Colon (tissue), 2 donors: Measurements from ENCODE around the gene XKR7.
"Not testable (repeated sequence)": the region's sequence is repeated elsewhere in the genome, so short reads cannot be mapped to it uniquely, and the experiment has no call there.

Experiments
- FAIRE-seq: peaks from 2 replicates; lab custom pipeline; 2012; peaks lifted over from hg19 to GRCh38; lab: Jason Lieb, UNC
- donor health status: control.
- donor health status: control.

The XKR7 gene, protein sequence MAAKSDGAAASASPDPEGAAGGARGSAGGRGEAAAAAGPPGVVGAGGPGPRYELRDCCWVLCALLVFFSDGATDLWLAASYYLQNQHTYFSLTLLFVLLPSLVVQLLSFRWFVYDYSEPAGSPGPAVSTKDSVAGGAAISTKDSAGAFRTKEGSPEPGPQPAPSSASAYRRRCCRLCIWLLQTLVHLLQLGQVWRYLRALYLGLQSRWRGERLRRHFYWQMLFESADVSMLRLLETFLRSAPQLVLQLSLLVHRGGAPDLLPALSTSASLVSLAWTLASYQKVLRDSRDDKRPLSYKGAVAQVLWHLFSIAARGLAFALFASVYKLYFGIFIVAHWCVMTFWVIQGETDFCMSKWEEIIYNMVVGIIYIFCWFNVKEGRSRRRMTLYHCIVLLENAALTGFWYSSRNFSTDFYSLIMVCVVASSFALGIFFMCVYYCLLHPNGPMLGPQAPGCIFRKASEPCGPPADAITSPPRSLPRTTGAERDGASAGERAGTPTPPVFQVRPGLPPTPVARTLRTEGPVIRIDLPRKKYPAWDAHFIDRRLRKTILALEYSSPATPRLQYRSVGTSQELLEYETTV

DNA sequence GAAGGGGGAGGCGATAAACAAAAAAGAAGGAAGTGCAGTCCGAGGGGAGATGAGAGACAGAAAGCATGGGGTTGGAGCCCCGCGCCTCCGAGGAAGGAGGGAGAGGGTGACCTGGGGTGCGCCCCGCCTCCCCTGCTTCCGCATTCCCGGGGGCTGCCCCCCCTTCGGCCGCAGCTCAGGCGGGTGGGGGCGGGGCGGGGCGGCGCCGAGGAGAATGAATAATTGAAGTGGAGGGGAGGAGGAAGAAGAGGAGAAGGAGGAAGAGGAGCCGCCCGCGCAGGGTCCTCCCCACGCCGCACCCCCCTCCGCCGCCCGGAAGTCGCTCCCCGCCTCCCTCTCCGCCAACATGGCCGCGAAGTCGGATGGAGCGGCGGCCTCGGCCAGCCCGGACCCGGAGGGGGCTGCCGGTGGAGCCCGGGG is at the start of gene XKR7:
Gene XKR7, plus strand, starts transcription at position 322 of the 420 bp plus-strand sequence. Its CDS starts 25 bp downstream, at position 347.
- no peak for FAIRE-seq

DNA sequence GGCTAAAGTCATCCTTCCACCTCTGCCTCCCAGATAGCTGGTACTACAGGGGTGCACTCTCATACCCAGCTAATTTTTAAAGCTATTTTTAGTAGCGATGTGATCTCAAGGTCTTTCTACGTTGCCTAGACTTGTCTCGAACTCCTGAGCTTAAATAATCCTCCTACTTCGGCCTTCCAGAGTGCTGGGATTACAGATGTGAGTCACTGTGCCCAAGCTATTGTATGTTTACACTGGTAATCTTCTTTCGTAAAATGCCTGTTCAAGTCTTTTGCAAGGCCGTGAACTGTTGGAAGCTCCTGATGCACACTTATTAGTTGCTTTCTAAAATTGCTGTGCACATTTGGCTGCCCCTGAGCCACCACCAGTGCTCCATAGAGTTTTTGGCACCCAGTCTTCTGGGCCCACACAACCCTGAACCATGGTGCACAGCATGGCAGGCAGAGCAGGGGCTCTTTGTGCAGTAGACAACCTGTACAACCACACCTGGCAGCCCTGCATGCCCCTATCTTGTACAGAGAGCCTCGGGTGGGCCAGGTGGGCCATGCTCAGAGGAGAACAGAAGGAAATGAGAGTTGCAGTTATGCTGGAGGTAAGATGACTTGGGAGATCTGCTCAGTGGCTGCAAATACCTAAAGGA is 49.4 kb upstream of the XKR7 start:
- no peak for FAIRE-seq

DNA sequence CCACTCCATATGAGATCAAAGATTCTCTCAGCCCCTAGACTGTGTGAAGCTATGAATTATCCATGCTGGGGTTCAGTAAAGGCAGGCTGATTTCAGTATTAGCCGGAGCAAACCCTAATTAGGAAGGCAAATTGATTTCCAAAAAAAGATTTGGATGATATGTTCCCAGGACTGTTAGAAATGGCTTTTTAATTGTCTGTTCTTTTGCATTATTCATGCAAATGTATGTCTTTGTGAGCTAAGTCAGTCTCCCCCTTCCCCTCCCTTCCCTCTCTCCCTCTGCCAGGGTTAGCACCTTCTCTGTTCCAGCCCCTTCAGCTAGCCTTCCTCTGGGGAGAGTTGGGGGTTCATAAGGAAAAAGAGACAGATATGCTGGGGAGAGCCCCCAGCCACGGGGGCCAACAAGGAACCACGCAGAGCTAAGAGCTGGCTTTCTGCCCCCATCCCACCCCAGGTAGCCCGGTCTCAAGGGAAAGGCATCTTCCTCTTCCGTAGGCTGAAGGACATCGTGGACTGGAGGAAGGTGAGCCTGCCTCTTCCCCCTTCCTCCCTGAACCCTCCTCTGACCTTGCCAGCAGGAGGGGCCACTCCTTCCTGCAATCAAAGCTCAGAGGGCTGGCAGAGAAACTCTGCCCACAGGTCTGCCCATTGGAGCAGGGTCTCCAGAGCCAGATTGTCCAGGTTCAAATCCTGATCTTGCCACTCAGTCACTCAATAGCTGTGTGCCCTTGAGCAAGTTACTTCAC is 48.4 kb upstream of the XKR7 start:
- FAIRE-seq: no peak

DNA sequence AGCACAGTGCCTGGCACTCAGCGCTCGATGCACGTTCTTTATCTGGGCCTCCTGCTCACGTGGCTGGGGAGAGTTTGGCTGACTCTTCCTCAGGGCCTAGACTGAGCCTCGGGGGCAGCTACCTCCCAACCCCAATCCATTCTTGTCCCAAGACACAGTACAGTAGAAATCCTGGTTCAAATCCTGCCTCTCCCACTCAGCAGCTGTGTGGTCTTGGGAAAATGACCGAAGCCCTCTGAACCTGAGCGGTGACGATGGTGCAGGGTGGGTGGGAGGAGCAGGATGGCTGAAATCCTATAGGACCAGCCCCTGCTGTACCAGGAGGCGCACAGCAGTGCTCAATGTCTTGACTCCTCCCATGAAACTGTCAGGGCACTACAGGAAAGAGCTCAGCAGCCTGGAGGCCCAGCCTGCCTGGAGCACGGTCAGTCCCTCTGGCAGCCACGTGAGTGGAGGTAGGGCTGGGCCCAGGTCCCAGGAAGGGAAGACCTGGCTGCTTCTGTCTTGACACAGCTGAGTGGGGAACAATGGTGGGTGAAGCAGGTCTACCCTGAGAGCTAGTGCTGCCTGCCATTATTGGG is 47.6 kb upstream of the XKR7 start:
- no peak for FAIRE-seq

DNA sequence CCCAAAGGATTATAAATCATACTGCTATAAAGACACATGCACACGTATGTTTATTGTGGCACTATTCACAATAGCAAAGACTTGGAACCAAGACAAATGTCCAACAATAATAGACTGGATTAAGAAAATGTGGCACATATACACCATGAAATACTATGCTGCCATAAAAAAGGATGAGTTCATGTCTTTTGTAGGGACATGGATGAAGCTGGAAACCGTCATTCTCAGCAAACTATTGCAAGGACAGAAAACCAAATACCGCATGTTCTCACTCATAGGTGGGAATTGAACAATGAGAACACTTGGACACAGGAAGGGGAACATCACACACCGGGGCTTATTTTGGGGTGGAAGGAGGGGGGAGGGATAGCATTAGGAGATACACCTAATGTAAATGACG is 46.5 kb upstream of the XKR7 start:
- FAIRE-seq: not testable (repeated sequence)

DNA sequence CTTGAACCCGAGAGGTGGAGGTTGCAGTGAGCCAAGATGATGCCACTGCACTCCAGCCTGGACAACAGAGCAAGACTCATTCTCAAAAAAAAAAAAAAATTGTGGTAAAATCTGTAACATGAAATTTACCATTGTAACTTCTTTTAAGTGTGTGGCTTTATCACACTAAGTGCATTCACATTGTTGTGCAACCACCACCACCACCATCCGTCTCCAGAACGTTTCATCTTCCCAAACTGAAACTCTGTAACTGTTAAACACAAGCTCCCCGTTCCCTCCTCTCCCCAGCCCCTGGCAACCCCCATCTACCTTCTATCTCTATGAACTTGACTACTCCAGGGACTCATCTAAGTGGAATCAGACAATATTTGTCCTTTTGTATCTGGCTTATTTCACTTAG is 45.8 kb upstream of the XKR7 start:
- FAIRE-seq: no peak

DNA sequence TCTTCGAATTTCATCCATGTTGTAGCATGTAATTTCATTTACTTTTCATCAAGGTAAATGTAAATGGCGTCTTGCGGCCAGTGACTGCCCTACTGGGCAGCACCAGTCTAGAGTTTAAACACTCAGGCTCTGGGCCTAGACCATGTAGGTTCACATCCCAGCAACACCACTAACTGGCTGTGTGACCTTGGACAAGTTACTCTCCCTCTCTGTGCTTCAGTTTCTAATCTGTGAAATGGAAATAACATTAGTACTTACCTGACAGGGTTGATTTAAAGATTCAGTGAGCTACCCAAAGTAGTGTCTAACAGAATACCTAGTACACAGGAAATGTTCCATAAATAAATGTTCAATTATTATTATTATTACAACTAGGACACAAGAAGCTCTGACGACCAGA is 45.4 kb upstream of the XKR7 start:
- no peak for FAIRE-seq

DNA sequence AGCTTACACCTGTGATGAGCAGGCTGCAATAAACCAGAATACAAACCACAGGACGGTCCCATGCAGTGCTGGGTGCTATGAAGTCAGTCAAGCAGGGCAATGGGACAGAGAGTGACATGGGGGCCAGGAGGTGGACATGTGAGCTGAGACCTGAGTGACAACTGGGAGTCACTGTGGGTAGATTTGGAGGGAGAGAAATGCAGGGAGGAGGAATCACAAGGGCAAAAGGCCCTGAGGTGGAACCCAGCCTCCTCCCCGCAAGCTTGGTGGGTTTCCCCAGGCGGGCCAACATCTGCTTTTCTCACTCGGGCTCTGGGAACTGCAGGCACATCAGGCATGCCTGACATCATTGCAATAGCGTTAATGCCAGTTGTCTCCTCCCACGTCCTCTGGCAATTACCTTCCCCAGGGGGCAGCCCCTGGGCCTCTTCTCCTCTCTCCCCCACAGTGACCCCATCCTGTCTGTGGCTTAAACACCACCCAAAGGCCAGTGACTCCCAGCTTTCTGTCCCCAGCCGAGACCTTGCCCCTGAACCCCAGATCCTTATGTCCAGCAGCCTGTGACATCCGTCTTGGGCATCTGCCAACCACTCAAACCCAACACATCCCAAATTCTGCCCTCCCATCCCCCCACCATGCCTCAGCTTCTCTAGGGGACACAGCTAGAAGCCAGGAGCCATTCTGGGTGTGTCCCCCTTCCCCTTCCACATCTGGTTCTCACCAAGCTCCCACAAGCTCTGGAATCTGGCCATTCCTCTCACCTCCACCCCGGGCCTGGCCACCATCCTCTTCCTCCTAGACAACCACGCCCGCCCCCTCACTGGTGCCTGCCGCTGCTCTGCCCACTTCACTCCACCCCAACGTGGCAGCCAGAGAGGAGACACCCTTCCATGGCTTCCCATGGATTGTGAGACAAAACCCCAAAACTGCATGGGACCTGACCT is 44.3 kb upstream of the XKR7 start:
- no peak for FAIRE-seq

DNA sequence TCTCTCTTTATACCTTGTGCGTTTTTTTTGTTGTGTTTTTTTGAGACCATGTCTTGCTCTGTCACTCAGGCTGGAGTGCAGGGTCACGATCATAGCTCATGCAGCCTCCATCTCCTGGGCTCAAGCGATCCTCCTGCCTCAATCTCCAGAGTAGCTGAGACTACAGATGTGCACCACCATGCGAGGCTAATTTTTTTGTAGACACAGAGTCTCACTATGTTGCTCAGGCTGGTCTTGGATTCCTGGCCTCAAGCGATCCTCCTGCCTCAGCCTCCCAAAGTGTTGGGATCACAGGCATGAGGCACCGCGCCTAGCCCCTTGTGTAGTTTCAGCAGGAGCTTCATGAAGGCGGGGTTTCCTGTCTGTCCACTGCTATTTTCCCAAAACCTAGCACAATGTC is 43.4 kb upstream of the XKR7 start:
- FAIRE-seq: no peak

DNA sequence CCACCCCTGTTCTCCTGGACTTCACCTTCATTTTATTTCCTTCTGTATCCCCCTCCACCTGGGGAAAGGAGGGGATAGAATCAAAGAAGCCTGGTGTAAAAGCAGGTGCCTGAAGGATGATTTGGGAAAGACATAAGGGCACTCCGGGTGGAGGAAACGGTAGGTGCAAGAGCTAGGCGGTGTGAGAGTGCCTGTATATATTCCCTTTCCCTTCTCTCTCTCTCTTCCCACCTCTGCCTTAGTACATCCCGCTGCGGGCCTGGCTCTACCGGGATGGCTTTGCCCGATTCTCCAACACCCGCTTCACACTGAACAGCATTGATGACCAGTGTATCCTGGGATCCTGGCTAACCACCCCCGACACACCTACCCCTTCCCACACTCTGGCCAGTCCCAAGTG is 42.3 kb upstream of the XKR7 start:
- no peak for FAIRE-seq

DNA sequence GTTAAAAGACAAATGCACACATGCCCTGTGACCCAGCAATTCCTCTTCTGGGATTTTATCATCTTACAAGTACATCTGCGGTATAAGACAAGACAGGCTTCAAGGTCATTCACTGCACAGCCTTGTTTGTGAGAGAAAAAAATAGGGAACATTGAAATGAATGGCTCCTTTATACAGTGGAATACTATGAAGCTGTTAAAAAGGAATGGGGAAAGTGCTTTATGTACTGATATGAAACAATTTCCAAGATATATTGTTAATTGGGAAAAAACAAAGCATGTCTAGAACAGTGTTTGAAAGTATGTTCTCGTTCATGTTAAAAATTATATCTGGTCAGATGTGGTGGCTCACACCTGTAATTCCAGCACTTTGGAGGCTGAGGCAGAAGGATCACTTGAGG is 41.5 kb upstream of the XKR7 start:
- no peak for FAIRE-seq

DNA sequence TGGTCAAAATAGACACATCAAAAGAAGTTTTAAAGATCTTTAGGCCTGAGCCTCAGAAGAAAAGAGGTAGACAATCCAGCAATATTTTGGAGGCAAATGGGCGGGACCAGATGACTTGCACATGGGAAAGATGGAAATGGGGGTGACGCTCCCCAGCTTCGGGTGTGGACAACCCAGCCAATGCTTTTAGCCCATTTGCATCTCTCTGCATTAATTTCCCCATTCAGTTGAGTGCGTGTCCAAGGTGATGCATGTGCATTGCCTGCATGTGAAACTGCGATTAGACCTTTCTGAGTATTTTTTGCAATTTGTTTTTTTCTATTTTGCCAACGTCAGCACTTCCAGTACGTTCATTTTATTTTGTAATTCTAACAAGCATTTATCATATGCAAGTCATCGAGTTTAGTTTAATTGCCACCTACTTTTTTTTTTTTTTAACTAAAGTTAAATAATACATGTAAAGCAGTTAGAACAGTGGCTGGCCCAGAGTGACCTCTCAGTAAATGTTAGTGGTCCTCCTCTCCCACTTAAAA is 40.3 kb upstream of the XKR7 start:
- no peak for FAIRE-seq

DNA sequence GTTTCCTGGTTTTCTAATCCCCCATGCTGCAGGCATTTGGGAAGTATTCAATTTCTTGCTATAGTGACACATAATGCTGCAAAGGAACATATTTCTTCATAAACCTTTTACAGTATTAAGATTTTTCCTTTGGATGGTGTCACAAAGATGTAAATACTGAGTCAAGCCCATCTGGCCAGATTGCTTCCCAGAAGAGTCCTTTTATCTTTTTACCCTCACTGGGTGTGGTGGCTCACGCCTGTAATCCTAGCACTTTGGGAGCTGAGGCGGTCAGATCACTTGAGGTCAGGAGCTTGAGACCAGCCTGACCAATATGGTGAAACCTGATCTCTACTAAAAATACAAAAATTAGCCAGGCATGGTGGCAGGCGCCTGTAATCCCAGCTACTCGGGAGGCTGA is 38.3 kb upstream of the XKR7 start:
- not testable (repeated sequence) for FAIRE-seq

DNA sequence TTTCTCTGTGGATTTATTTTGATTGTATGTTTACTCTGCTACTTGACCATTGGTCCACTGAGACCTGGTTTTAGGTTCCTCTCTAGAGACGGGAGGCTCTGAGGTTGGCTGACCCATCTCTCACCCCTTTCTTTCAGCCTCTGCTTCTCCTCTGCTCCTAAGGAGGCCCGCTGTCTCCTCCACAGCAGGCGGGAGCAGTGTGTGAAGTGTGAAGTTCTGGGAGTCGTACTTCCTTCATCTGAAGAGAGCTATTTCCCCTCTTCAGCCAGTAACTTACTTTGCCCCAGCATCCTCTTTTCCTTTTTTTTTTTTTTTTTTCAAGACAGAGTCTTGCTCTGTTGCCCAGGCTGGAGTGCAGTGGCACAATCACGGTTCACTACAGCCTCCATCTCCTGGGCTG is 37.2 kb upstream of the XKR7 start:
- FAIRE-seq: no peak

DNA sequence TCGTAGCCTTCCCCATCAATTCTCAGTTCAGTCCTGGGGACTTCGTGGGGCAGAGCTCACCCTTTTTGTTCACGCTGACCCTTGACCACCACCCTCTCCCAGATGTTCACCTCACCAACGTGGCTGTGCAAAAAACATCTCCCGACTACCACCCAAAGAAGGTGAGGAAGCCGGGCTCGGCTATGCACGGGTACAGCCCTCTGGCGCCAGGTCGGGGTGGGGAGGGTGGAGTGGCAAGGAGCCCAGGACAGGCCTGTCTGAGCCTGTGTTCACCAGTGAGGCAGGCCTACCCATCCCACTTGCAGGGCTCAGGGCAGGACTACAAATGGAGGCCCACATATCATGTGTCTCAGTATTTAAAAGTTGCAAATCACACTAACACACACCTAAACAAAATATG is 34.3 kb upstream of the XKR7 start:
- FAIRE-seq: no peak

DNA sequence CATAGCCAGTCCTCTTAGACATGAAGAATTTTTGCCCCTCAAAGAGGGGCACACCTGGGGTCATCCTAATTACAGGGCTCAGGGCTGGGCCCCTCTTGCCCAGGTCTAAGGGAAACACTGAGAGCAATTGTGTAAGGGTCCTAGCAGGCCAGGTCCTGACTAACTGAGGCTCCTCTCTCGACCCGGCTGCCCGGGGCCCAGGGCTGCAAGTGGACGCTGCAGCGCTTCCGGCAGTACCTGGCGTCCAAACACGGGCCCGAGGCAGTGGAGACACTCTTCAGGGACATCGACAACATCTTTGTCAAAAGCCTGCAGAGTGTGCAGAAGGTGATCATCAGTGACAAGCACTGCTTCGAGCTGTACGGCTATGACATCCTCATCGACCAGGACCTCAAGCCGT is 33.5 kb upstream of the XKR7 start:
- FAIRE-seq: no peak

DNA sequence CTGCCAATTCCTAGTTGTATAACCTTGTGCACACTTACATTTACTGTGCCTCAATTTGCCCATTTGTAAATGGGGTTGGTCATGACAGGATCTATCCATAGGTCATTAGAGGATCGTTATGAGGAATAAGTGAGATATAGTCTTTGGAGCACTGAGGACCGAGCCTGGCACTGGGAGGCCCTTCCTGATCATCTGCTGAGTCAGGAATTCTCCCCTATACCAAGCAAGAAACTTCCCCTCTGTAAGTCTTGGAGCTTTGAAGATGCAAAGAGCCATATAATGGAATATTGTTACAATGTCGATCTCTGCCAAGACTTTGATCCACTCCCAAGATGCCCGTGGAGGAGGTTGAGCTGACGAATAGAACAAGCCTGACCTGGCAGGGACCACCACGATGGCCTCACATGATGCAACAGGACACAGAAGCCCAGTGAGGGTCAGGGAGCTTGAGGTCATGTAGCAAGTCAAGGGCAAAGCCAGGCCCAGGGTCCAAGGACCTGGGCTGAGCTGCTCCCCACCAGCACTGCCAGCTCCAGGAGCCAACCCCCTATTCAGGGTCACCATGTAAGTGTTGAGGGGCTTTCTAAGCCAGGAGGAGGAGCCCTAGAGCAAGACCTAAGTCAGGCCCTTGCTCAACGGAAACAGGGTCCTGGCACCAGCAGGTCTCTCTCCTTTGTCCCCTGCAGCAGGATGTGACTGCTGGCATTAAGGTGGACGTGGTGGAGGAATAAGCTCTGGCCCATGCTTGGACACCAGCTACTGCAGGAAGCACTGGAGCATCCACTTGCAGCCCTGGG is 32.8 kb upstream of the XKR7 start:
- FAIRE-seq: no peak

DNA sequence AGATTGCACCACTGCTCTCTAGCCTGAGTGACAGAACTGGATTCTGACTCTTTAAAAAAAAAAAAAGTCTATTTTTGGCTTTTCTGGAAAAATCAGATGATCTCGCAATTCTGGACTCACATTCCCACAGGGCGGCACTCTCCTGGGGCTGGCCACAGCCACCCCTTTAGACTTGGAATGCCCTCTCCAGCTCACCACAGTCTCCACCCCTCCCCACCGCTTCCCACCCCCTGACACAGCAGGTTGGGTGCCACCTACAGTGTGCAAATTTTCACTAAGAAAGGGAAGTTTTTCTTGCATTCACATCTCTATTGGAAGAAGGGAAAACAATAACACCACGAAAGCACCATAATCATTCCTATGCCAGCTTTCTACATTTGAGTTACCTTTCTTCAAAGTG is 31.5 kb upstream of the XKR7 start:
- FAIRE-seq: no peak

DNA sequence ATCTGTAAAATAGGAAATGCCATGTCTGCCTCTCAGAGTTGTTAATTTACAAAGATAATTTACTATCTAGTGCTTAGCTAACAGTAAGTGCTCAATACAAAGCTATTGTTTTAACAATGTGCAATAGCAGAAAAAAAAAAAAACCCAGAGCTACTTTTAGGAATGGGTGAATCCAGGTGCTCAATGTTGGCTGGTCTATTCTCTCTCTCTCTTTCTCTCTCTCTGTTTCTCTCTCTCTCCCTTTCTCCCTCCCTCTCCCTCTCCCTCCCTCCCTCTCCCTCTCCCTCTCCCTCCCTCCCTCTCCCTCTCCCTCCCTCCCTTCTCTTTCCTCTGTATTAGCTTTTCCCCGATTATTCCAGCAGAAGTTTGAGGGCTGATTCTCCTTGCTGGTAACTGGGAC is 30.1 kb upstream of the XKR7 start:
- no peak for FAIRE-seq

DNA sequence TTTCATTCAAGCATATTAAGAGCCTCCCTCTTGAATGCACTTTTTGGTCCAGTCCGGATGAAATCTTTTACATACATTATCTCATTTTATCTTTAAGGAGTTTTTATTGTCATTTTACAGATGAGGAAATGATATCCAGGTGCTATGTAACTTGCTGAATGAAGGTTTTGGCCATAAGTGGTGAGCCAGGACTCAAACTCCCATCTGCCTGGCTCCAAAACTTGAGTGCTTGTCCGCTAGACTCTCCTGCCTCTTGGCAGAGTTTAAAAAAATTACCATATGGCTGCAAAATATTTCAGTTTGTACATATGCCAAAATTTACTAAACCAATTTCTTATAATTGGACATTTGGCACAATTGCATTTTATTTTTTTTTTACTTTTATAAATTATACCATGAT is 28.3 kb upstream of the XKR7 start:
- FAIRE-seq: no peak
